Suprapubic skin (tissue), 4 donors: ENCODE data around the gene TSC22D3. TPM values are rescaled to one million over a fixed set of nuclear protein-coding genes. Genes with fewer than 3 reads are reported as not detected.

ENCODE experiments used
- DNase-seq, 2 donors: peaks; one replicate each; pipeline ENCODE4 v3.0.0-alpha.2; 2019; ENCODE audit warnings: low spot score in 2 of 2
- H3K27ac ChIP-seq: fragments of 200-600 bp; sonication (generic); one replicate; pipeline ENCODE4 v1.5.1; 2019
- H3K27me3 ChIP-seq: fragments of 200-600 bp; sonication (generic); one replicate; pipeline ENCODE4 v1.5.1; 2019
- H3K36me3 ChIP-seq: fragments of 200-600 bp; sonication (generic); one replicate; pipeline ENCODE4 v1.5.1; 2019
- H3K4me1 ChIP-seq: fragments of 200-600 bp; sonication (generic); one replicate; pipeline ENCODE4 v1.5.1; 2019
- H3K4me3 ChIP-seq: fragments of 200-600 bp; sonication (generic); one replicate; pipeline ENCODE4 v1.5.1; 2019; ENCODE audit warnings: mild to moderate bottlenecking
- H3K9me3 ChIP-seq: fragments of 200-600 bp; sonication (generic); one replicate; pipeline ENCODE4 v1.5.1; 2019
- EP300 ChIP-seq: sonication (generic); formaldehyde crosslinking; IDR thresholded peaks from one replicate; pipeline ENCODE4 v1.6.1; 2017; ENCODE audit warnings: antibody characterized with exemption
- POLR2A ChIP-seq, 2 donors: fragments of 450-650 bp; IDR thresholded peaks; one replicate each; pipeline ENCODE4 v1.6.1; 2017; ENCODE audit warnings: antibody characterized with exemption in 2 of 2, mild to moderate bottlenecking in 2 of 2, moderate library complexity in 2 of 2
- POLR2AphosphoS5 ChIP-seq, 3 donors: sonication (generic); formaldehyde crosslinking; IDR thresholded peaks; one replicate each; pipeline ENCODE4 v1.6.1; 2017; ENCODE audit warnings: antibody characterized with exemption in 3 of 3
- WGBS: methylation state at CpG from one replicate; pipeline ENCODE4 v1.1.5; 2018; 5-methylcytosine and 5-hydroxymethylcytosine counted together
- total RNA-seq, 4 donors: library from RNA; depleted of rRNA; stranded (reverse); fragments of >200 nt; gene quantifications; one replicate each; pipeline ENCODE4 v1.1.0, GENCODE V29; 2016
- TF ChIP-seq, protein P1 (sequence below), 2 donors: fragments of 200-600 bp in 1 of 2; fragments of 450-650 bp in 1 of 2; sonication (generic) in 1 of 2; IDR thresholded peaks; one replicate each; pipeline ENCODE4 v1.5.1; 2016 to 2019; ENCODE audit warnings: antibody characterized with exemption in 2 of 2, mild to moderate bottlenecking in 1 of 2, moderate library complexity in 1 of 2

The TSC22D3 gene
- total RNA-seq, 4 donors from 2014 or later, result 487 to 1,035 (median 681) TPM

- no peak for DNase-seq
- Histone ChIP-seq H3K27ac (peak overlapping the region; percentile 29), H3K9me3 (no peaks in the 10 kb centered on the region), H3K4me1 (peaks cover 48% of the 10 kb centered on the region), H3K4me3 (no peak overlapping the region), H3K36me3 (no peaks in the 10 kb centered on the region), H3K27me3 (no peaks in the 10 kb centered on the region)
- TF ChIP-seq EP300 (no peak), POLR2A (IDR thresholded peaks at IDR 0.05) (no peak), POLR2AphosphoS5 (IDR thresholded peaks at IDR 0.05) (no peak)
- TF ChIP-seq, protein P1, sequence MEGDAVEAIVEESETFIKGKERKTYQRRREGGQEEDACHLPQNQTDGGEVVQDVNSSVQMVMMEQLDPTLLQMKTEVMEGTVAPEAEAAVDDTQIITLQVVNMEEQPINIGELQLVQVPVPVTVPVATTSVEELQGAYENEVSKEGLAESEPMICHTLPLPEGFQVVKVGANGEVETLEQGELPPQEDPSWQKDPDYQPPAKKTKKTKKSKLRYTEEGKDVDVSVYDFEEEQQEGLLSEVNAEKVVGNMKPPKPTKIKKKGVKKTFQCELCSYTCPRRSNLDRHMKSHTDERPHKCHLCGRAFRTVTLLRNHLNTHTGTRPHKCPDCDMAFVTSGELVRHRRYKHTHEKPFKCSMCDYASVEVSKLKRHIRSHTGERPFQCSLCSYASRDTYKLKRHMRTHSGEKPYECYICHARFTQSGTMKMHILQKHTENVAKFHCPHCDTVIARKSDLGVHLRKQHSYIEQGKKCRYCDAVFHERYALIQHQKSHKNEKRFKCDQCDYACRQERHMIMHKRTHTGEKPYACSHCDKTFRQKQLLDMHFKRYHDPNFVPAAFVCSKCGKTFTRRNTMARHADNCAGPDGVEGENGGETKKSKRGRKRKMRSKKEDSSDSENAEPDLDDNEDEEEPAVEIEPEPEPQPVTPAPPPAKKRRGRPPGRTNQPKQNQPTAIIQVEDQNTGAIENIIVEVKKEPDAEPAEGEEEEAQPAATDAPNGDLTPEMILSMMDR (IDR thresholded peaks at IDR 0.05), result no peak
- 72% methylated on average over 9 of the region's 9 CpGs for WGBS
Measured at GRCh38 chrX:107730991-107731766, 44.4 kb downstream of the TSC22D3 start.

GRCh38 chrX:107730298-107730655 is 45.3 kb downstream of the TSC22D3 start:
- H3K27me3 ChIP-seq, result no peaks in the 10 kb centered on the region
- no peak overlapping the region for H3K27ac ChIP-seq

GRCh38 chrX:107729558-107730297 is 45.9 kb downstream of the TSC22D3 start:
- no peaks in the 10 kb centered on the region for H3K36me3 ChIP-seq
- DNase-seq, result no peak
- H3K27ac ChIP-seq, result peak overlapping the region; percentile 34
- H3K4me1 ChIP-seq, result peaks cover 60% of the 10 kb centered on the region
- TF ChIP-seq, protein P1 (IDR thresholded peaks at IDR 0.05), result no peak
- TF ChIP-seq POLR2AphosphoS5 (IDR thresholded peaks at IDR 0.05) (no peak), EP300 (no peak), POLR2A (IDR thresholded peaks at IDR 0.05) (no peak)
- no peaks in the 10 kb centered on the region for H3K9me3 ChIP-seq
- no peaks in the 10 kb centered on the region for H3K27me3 ChIP-seq
- WGBS, result 66% methylated on average over 8 of the region's 8 CpGs
- no peak overlapping the region for H3K4me3 ChIP-seq

More at GRCh38 chrX:107730298-107730655, 45.3 kb downstream of the TSC22D3 start:
- Histone ChIP-seq H3K9me3 (no peaks in the 10 kb centered on the region), H3K4me1 (peaks cover 57% of the 10 kb centered on the region), H3K36me3 (no peaks in the 10 kb centered on the region), H3K4me3 (no peak overlapping the region)
- TF ChIP-seq EP300 (no peak), POLR2A (IDR thresholded peaks at IDR 0.05) (no peak), POLR2AphosphoS5 (IDR thresholded peaks at IDR 0.05) (no peak)
- TF ChIP-seq, protein P1 (IDR thresholded peaks at IDR 0.05), result no peak
- DNase-seq, result no peak
- WGBS, result 38% methylated on average over 1 of the region's 1 CpG

DNA sequence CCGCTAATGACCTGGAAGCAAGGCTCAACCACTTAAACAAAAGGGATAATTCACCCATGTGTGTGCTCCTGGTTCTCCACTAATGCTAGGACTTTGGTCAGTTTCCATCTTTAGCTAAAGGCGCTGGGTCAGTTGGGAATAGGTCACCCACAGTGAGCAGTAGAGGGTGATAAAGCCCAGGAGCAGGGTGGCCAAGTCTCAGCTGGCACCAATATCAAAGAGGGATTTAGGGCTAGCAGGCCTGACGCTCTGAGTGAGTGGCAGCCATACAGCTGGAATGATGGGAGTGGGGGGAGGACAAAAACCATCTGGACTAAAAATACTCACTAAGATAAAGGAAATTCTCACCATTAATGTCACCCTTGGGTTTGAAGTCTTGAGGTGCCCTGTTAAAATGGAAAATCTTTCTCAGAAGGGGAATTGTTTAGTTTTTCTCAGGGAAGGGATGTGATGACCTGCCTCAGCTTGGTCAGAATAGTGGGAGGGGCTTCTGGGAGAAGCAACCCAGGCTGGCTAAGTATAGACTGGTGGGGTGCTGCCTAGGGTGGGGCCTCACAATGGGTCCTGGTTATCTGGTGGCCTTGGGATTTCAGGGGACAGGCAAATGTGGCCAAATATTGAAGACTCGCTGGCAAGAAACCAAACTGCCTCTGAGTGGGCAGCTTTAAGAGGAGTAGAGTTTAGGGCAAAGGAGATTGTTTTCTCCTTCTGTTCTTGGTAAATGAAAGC is 47.1 kb downstream of the TSC22D3 start:
- H3K4me1 ChIP-seq, result peaks cover 53% of the 10 kb centered on the region
- no peaks in the 10 kb centered on the region for H3K36me3 ChIP-seq
- H3K4me3 ChIP-seq, result no peak overlapping the region
- TF ChIP-seq, protein P1 (IDR thresholded peaks at IDR 0.05), result no peak
- TF ChIP-seq POLR2AphosphoS5 (IDR thresholded peaks at IDR 0.05) (no peak), EP300 (no peak), POLR2A (IDR thresholded peaks at IDR 0.05) (no peak)
- H3K27ac ChIP-seq, result no peak overlapping the region
- H3K27me3 ChIP-seq, result no peaks in the 10 kb centered on the region
- 69% methylated on average over 4 of the region's 4 CpGs for WGBS
- no peak for DNase-seq
- no peaks in the 10 kb centered on the region for H3K9me3 ChIP-seq
